Bronchial epithelial cell (primary cell): ENCODE measurements around the gene CAPN11. TPM values are rescaled to one million over a fixed set of nuclear protein-coding genes. Genes with fewer than 3 reads are reported as not detected.

ENCODE experiments used
- DNase-seq: peaks from one replicate; pipeline ENCODE4 v3.0.0-alpha.2; 2010; ENCODE audit warnings: low read depth
- FAIRE-seq: peaks from 2 replicates; lab custom pipeline; 2011; peaks lifted over from hg19 to GRCh38; lab: Jason Lieb, UNC
- H3K27me3 ChIP-seq: 2 replicates; pipeline ENCODE4 v1.5.1; 2011; ENCODE audit warnings: low read length; ENCODE audit not compliant: control insufficient read depth, insufficient read depth
- H3K36me3 ChIP-seq: 2 replicates; pipeline ENCODE4 v1.5.1; 2011; ENCODE audit warnings: low read length; ENCODE audit not compliant: control insufficient read depth, insufficient read depth
- H3K4me3 ChIP-seq: 2 replicates; pipeline ENCODE4 v1.5.1; 2011; ENCODE audit warnings: mild to moderate bottlenecking, low read depth, low read length, control low read depth
- CTCF ChIP-seq: IDR thresholded peaks from 2 replicates; pipeline ENCODE4 v1.5.1; 2011; ENCODE audit warnings: mild to moderate bottlenecking, moderate library complexity, low read length, control low read depth, inconsistent platforms; ENCODE audit not compliant: insufficient read depth, severe bottlenecking
- total RNA-seq: library from RNA; depleted of rRNA; stranded (reverse); fragments of >200 nt; gene quantifications from 2 replicates; pipeline ENCODE4 v1.2.1, GENCODE V29; 2014

CAPN11 gene
- total RNA-seq, 1 donor from 2014 or later, result not detected

- Histone ChIP-seq H3K27me3 (no peaks in the 10 kb centered on the region), H3K4me3 (no peak overlapping the region), H3K36me3 (peaks cover 23% of the 10 kb centered on the region)
- FAIRE-seq (no peak), DNase-seq (no peak)
- peak; percentile 19 for TF ChIP-seq CTCF
Observed at GRCh38 chr6:44113414-44113813, 45.2 kb upstream of the CAPN11 start.

- Histone ChIP-seq H3K4me3 (no peak overlapping the region), H3K36me3 (peaks cover 16% of the 10 kb centered on the region), H3K27me3 (no peaks in the 10 kb centered on the region)
- no peak for TF ChIP-seq CTCF
- FAIRE-seq (no peak), DNase-seq (peak; percentile 89)
Observed at GRCh38 chr6:44115866-44116265, 42.8 kb upstream of the CAPN11 start.

GRCh38 chr6:44116641-44117382 is 41.8 kb upstream of the CAPN11 start:
- Histone ChIP-seq H3K27me3 (no peaks in the 10 kb centered on the region), H3K4me3 (no peak overlapping the region), H3K36me3 (peaks cover 11% of the 10 kb centered on the region)
- DNase-seq, result peak; percentile 75
- no peak for TF ChIP-seq CTCF
- FAIRE-seq, result no peak

GRCh38 chr6:44117397-44118128 is 41.1 kb upstream of the CAPN11 start:
- no peak for FAIRE-seq
- peak; percentile 87 for DNase-seq
- no peaks in the 10 kb centered on the region for H3K27me3 ChIP-seq
- no peak for TF ChIP-seq CTCF
- H3K4me3 ChIP-seq, result no peak overlapping the region
- peaks cover 11% of the 10 kb centered on the region for H3K36me3 ChIP-seq

- H3K36me3 ChIP-seq, result peaks cover 1% of the 10 kb centered on the region
- no peaks in the 10 kb centered on the region for H3K27me3 ChIP-seq
- FAIRE-seq (peak; percentile 13), DNase-seq (peak; percentile 23)
- H3K4me3 ChIP-seq, result no peak overlapping the region
- no peak for TF ChIP-seq CTCF
Observed at GRCh38 chr6:44119704-44120262, 38.8 kb upstream of the CAPN11 start.
